Neural cell (in vitro differentiated cells): ENCODE results near the gene CARD19. TPM values are rescaled to one million over a fixed set of nuclear protein-coding genes. Genes with fewer than 3 reads are reported as not detected.

Source experiments
- H2AFZ ChIP-seq: fragments of 200-600, 300-800 bp; sonication (generic), shearing (Covaris generic); 2 replicates; pipeline ENCODE4 v1.6.0; 2014; ENCODE audit warnings: low read depth, mild to moderate bottlenecking, antibody characterized with exemption, low read length, moderate library complexity
- H3F3A ChIP-seq: fragments of 200-600 bp; shearing (Covaris generic); 2 replicates; pipeline ENCODE4 v1.6.1; 2016; ENCODE audit warnings: mild to moderate bottlenecking, moderate library complexity, mixed read lengths, antibody characterized with exemption, low read length; ENCODE audit not compliant: insufficient read depth, poor library complexity, severe bottlenecking
- H3K27ac ChIP-seq: fragments of 200-600, 300-800 bp; sonication (generic), shearing (Covaris generic); 2 replicates; pipeline ENCODE4 v1.5.1; 2014; ENCODE audit warnings: mild to moderate bottlenecking, low read length, moderate library complexity
- H3K27me3 ChIP-seq: fragments of 300-800, 200-600 bp; sonication (generic), shearing (Covaris generic); 2 replicates; pipeline ENCODE4 v1.6.0; 2014; ENCODE audit warnings: mild to moderate bottlenecking, low read depth, low read length, moderate library complexity; ENCODE audit not compliant: insufficient read depth
- H3K36me3 ChIP-seq: fragments of 300-800, 200-600 bp; sonication (generic), shearing (Covaris generic); 2 replicates; pipeline ENCODE4 v1.5.1; 2014; ENCODE audit warnings: mild to moderate bottlenecking, antibody characterized with exemption, low read length, moderate library complexity; ENCODE audit not compliant: insufficient read depth
- H3K4me2 ChIP-seq: fragments of 300-800, 200-600 bp; sonication (generic), shearing (Covaris generic); 2 replicates; pipeline ENCODE4 v1.6.0; 2014; ENCODE audit warnings: mild to moderate bottlenecking, low read length
- H3K4me3 ChIP-seq: fragments of 300-800, 200-600 bp; sonication (generic), shearing (Covaris generic); 2 replicates; pipeline ENCODE4 v1.5.1; 2014; ENCODE audit warnings: mild to moderate bottlenecking, low read length, moderate library complexity
- H3K79me2 ChIP-seq: fragments of 200-600 bp; shearing (Covaris generic); replicated peaks from 2 replicates; pipeline ENCODE4 v1.6.0; 2014; ENCODE audit warnings: mild to moderate bottlenecking, low read length, moderate library complexity; ENCODE audit not compliant: insufficient read depth
- H3K9ac ChIP-seq: fragments of 300-800, 200-600 bp; sonication (generic), shearing (Covaris generic); 2 replicates; pipeline ENCODE4 v1.6.1; 2016; ENCODE audit warnings: mild to moderate bottlenecking, low read length, mixed read lengths
- H3K9me2 ChIP-seq: fragments of 200-600 bp; shearing (Covaris generic); 2 replicates; pipeline ENCODE4 v1.6.1; 2016; ENCODE audit warnings: mild to moderate bottlenecking, low read length, mixed read lengths; ENCODE audit not compliant: insufficient read depth
- H3K9me3 ChIP-seq: fragments of 200-600, 300-800 bp; sonication (generic), shearing (Covaris generic); 2 replicates; pipeline ENCODE4 v1.6.1; 2016; ENCODE audit warnings: mild to moderate bottlenecking, mixed run types, low read length, moderate library complexity, mixed read lengths
- H4K20me1 ChIP-seq: fragments of 200-600 bp; shearing (Covaris generic); 2 replicates; pipeline ENCODE4 v1.6.1; 2016; ENCODE audit warnings: mild to moderate bottlenecking, mixed run types; ENCODE audit not compliant: insufficient read depth
- CTCF ChIP-seq: fragments of 450-650 bp; IDR thresholded peaks from 2 replicates; pipeline ENCODE4 v1.5.1; 2014; ENCODE audit warnings: antibody characterized with exemption, mild to moderate bottlenecking, moderate library complexity; ENCODE audit not compliant: poor library complexity, severe bottlenecking
- EP300 ChIP-seq: fragments of 450-650 bp; conservative IDR thresholded peaks from 2 replicates; pipeline ENCODE4 v1.6.1; 2014; ENCODE audit warnings: antibody characterized with exemption, mild to moderate bottlenecking, moderate library complexity; ENCODE audit not compliant: poor library complexity, severe bottlenecking
- EZH2 ChIP-seq: fragments of 200-600, 300-800 bp; shearing (Covaris generic), sonication (generic); IDR thresholded peaks from 2 replicates; pipeline ENCODE4 v1.6.1; 2014; ENCODE audit warnings: antibody characterized with exemption, low read length, borderline replicate concordance, mild to moderate bottlenecking; ENCODE audit not compliant: insufficient read depth, poor library complexity, severe bottlenecking
- MXI1 ChIP-seq: fragments of 450-650 bp; conservative IDR thresholded peaks from 2 replicates; pipeline ENCODE4 v1.6.1; 2014; ENCODE audit warnings: antibody characterized with exemption, mild to moderate bottlenecking; ENCODE audit not compliant: poor library complexity, severe bottlenecking
- POLR2AphosphoS5 ChIP-seq: IDR thresholded peaks from 2 replicates; pipeline ENCODE4 v1.6.1; 2012
- RAD21 ChIP-seq: fragments of 450-650 bp; conservative IDR thresholded peaks from 2 replicates; pipeline ENCODE4 v1.6.1; 2014; ENCODE audit warnings: antibody characterized with exemption, mild to moderate bottlenecking, moderate library complexity
- REST ChIP-seq: IDR thresholded peaks from 2 replicates; pipeline ENCODE4 v1.6.1; 2012; ENCODE audit warnings: borderline replicate concordance
- SMC3 ChIP-seq: fragments of 450-650 bp; conservative IDR thresholded peaks from 2 replicates; pipeline ENCODE4 v1.6.1; 2014; ENCODE audit warnings: antibody characterized with exemption, mild to moderate bottlenecking, moderate library complexity; ENCODE audit not compliant: poor library complexity
- TAF1 ChIP-seq: IDR thresholded peaks from 2 replicates; pipeline ENCODE4 v1.6.1; 2012; ENCODE audit warnings: low read depth
- polyA plus RNA-seq: library from polyadenylated mRNA; depleted of rRNA; stranded (reverse); fragments of >200 nt; gene quantifications from 2 replicates; pipeline ENCODE4 v1.2.3, GENCODE V29; 2014

Gene CARD19
- polyA plus RNA-seq, 1 donor from 2014 or later = 66.7 TPM

GRCh38 chr9:93059715-93060578 lies 36.1 kb upstream of the CARD19 start:
- Histone ChIP-seq H3F3A (no peaks in the 10 kb centered on the region), H3K79me2 (no peaks in the 10 kb centered on the region), H3K27me3 (peaks cover 10% of the 10 kb centered on the region), H3K9me2 (no peaks in the 10 kb centered on the region), H3K27ac (no peak overlapping the region), H3K4me3 (no peak overlapping the region), H2AFZ (no peak overlapping the region), H3K9me3 (no peaks in the 10 kb centered on the region), H4K20me1 (no peaks in the 10 kb centered on the region), H3K9ac (no peak overlapping the region), H3K36me3 (no peaks in the 10 kb centered on the region), H3K4me2 (no peak overlapping the region)
- TF ChIP-seq MXI1 (no peak), REST (no peak), EZH2 (no peak), SMC3 (no peak), EP300 (no peak), RAD21 (no peak), TAF1 (no peak), POLR2AphosphoS5 (no peak), CTCF (no peak)

GRCh38 chr9:93060746-93061259 lies 35.2 kb upstream of the CARD19 start:
- H2AFZ ChIP-seq = no peak overlapping the region
- H3K27ac ChIP-seq = no peak overlapping the region
- no peak overlapping the region for H3K4me2 ChIP-seq
- H3K4me3 ChIP-seq = no peak overlapping the region
- H3K9me3 ChIP-seq = no peaks in the 10 kb centered on the region
- no peaks in the 10 kb centered on the region for H3K36me3 ChIP-seq
- no peaks in the 10 kb centered on the region for H3K9me2 ChIP-seq
- H3K27me3 ChIP-seq = peaks cover 10% of the 10 kb centered on the region
- TF ChIP-seq EP300 (no peak), MXI1 (no peak), TAF1 (no peak), SMC3 (no peak), CTCF (no peak), EZH2 (no peak), REST (no peak), POLR2AphosphoS5 (no peak), RAD21 (no peak)
- H4K20me1 ChIP-seq = no peaks in the 10 kb centered on the region
- H3F3A ChIP-seq = no peaks in the 10 kb centered on the region
- H3K9ac ChIP-seq = no peak overlapping the region
- no peaks in the 10 kb centered on the region for H3K79me2 ChIP-seq
